Nephron (organoid): ENCODE results near the gene PRIMPOL.

Source experiments
- H3K27ac Mint-ChIP-seq, 3 experiments: 2 replicates each; pipeline ENCODE4 v1.8.0; 2020; ENCODE audit warnings: mixed read lengths in 3 of 3, mild to moderate bottlenecking in 2 of 3, moderate library complexity in 1 of 3
- H3K27me3 Mint-ChIP-seq: 2 replicates; pipeline ENCODE4 v1.8.0; 2021; ENCODE audit warnings: low read depth, mild to moderate bottlenecking, moderate library complexity, mixed read lengths
- H3K36me3 Mint-ChIP-seq: 2 replicates; pipeline ENCODE4 v1.8.0; 2020; ENCODE audit warnings: low read depth, mixed read lengths
- H3K4me1 Mint-ChIP-seq: 2 replicates; pipeline ENCODE4 v1.8.0; 2020; ENCODE audit warnings: mixed read lengths
- H3K4me3 Mint-ChIP-seq, 3 experiments: 2 replicates each; pipeline ENCODE4 v1.8.0; 2020; ENCODE audit warnings: mild to moderate bottlenecking in 3 of 3, mixed read lengths in 3 of 3, moderate library complexity in 2 of 3
- H3K9me3 Mint-ChIP-seq: 2 replicates; pipeline ENCODE4 v1.8.0; 2020; ENCODE audit warnings: mixed read lengths
- TF ChIP-seq, protein P1 (sequence below), 3 experiments: fragments of 200-600 bp; sonication (generic); IDR thresholded peaks; one replicate each; pipeline ENCODE4 v1.5.0; 2021; ENCODE audit warnings: antibody characterized with exemption in 3 of 3; ENCODE audit not compliant: unreplicated experiment in 3 of 3

Gene PRIMPOL

GRCh38 chr4:184674011-184674410, 24.5 kb downstream of the PRIMPOL start:
- TF ChIP-seq, protein P1, sequence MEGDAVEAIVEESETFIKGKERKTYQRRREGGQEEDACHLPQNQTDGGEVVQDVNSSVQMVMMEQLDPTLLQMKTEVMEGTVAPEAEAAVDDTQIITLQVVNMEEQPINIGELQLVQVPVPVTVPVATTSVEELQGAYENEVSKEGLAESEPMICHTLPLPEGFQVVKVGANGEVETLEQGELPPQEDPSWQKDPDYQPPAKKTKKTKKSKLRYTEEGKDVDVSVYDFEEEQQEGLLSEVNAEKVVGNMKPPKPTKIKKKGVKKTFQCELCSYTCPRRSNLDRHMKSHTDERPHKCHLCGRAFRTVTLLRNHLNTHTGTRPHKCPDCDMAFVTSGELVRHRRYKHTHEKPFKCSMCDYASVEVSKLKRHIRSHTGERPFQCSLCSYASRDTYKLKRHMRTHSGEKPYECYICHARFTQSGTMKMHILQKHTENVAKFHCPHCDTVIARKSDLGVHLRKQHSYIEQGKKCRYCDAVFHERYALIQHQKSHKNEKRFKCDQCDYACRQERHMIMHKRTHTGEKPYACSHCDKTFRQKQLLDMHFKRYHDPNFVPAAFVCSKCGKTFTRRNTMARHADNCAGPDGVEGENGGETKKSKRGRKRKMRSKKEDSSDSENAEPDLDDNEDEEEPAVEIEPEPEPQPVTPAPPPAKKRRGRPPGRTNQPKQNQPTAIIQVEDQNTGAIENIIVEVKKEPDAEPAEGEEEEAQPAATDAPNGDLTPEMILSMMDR (IDR thresholded peaks at IDR 0.05; ENCODE audit: unreplicated experiment in 3 of 3) = no peak
- H3K4me3 Mint-ChIP-seq = no peak overlapping the region
- H3K27ac Mint-ChIP-seq = no peak overlapping the region
- no peaks in the 10 kb centered on the region for H3K9me3 Mint-ChIP-seq
- no peaks in the 10 kb centered on the region for H3K27me3 Mint-ChIP-seq
- peaks cover 26% of the 10 kb centered on the region for H3K36me3 Mint-ChIP-seq
- H3K4me1 Mint-ChIP-seq = peaks cover 5% of the 10 kb centered on the region

DNA sequence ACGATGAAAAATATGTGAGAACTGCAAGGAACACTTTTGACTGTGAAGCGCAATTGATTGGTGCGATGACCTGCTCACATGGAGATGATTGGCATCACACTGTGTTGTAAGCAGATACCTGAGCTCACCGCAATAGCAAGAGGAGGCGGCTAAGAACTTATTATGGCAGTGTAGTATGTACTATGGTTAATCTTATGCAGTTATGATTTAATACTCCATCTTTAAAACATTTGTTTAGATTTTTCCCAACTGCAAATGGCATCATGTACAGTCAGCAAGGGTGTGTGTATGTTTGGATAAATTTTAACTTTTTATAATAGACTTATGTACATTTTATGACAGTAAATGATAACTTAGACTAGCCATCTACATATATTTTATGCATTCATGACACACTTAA, 25.5 kb downstream of the PRIMPOL start:
- TF ChIP-seq, protein P1 (IDR thresholded peaks at IDR 0.05; ENCODE audit: unreplicated experiment in 3 of 3) = no peak
- Mint-ChIP-seq H3K4me1 (no peaks in the 10 kb centered on the region), H3K9me3 (peaks cover 3% of the 10 kb centered on the region), H3K27me3 (no peaks in the 10 kb centered on the region), H3K36me3 (peaks cover 36% of the 10 kb centered on the region), H3K4me3 (no peak overlapping the region), H3K27ac (no peak overlapping the region)

DNA sequence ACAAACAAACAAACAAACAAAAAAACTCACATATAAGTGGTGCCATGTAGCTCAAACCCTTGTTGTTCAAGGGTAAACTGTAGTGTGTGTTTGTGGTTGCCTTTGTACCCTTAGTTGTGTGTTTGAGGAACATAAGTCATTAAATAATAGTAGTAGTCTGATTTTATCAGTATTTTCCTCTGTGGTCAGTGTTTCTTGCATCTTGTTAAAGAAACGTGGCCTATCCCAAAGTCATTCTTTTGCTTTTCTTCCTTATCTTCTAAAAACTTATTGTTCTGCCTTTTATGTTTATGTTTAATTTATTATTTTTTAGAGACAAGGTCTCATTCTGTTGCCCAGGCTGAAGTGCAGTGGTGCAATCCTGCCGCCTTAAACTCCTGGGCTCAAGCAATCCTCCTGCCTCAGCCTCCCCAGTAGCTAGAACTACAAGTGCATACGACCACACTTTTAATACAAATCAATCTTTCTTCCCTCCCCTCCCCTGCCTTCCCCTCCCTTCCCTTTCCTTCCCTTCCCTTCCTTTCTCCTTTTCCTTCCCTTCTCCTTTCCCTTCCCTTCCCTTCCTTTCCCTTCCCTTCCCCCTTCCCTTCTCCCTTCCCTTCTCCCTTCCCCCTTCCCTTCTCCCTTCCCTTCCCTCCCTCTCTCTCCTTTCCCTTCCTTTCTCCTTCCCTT, 26.4 kb downstream of the PRIMPOL start:
- Mint-ChIP-seq H3K4me1 (no peaks in the 10 kb centered on the region), H3K27me3 (no peaks in the 10 kb centered on the region), H3K9me3 (peaks cover 3% of the 10 kb centered on the region), H3K27ac (no peak overlapping the region), H3K4me3 (no peak overlapping the region), H3K36me3 (peaks cover 43% of the 10 kb centered on the region)
- TF ChIP-seq, protein P1 (IDR thresholded peaks at IDR 0.05; ENCODE audit: unreplicated experiment in 3 of 3) = no peak

GRCh38 chr4:184680698-184681097, 31.2 kb downstream of the PRIMPOL start:
- Mint-ChIP-seq H3K4me3 (no peak overlapping the region), H3K9me3 (peaks cover 3% of the 10 kb centered on the region), H3K27me3 (no peaks in the 10 kb centered on the region), H3K36me3 (peaks cover 25% of the 10 kb centered on the region), H3K27ac (no peak overlapping the region), H3K4me1 (no peaks in the 10 kb centered on the region)
- TF ChIP-seq, protein P1 (IDR thresholded peaks at IDR 0.05; ENCODE audit: unreplicated experiment in 3 of 3) = no peak

GRCh38 chr4:184681916-184682315, 32.4 kb downstream of the PRIMPOL start:
- Mint-ChIP-seq H3K27ac (no peak overlapping the region), H3K9me3 (peaks cover 3% of the 10 kb centered on the region), H3K27me3 (no peaks in the 10 kb centered on the region), H3K36me3 (peaks cover 30% of the 10 kb centered on the region), H3K4me3 (no peak overlapping the region), H3K4me1 (no peaks in the 10 kb centered on the region)
- TF ChIP-seq, protein P1 (IDR thresholded peaks at IDR 0.05; ENCODE audit: unreplicated experiment in 3 of 3) = no peak
